IMR-90 (cell line): ENCODE results near the gene FOSL2.

Experiments
- CEBPB ChIP-seq: IDR thresholded peaks from 2 replicates; pipeline ENCODE4 v1.6.1; 2012; ENCODE audit warnings: low read depth, low read length, improper control_type of control experiment
- MAFK ChIP-seq: IDR thresholded peaks from 2 replicates; pipeline ENCODE4 v1.6.1; 2012; ENCODE audit warnings: low read depth, low read length, improper control_type of control experiment
- RAD21 ChIP-seq: IDR thresholded peaks from 2 replicates; pipeline ENCODE4 v1.6.1; 2012; ENCODE audit warnings: low read length, improper control_type of control experiment
- RCOR1 ChIP-seq: IDR thresholded peaks from 2 replicates; pipeline ENCODE4 v1.6.1; 2012; ENCODE audit warnings: mild to moderate bottlenecking, low read length, improper control_type of control experiment; ENCODE audit not compliant: insufficient replicate concordance
- RFX5 ChIP-seq: IDR thresholded peaks from 2 replicates; pipeline ENCODE4 v1.8.0; 2012; ENCODE audit warnings: low read depth, mild to moderate bottlenecking, low read length, moderate library complexity
- SMC3 ChIP-seq: fragments of 150-350 bp; IDR thresholded peaks from 2 replicates; pipeline ENCODE4 v1.6.1; 2016; ENCODE audit warnings: low read depth, mild to moderate bottlenecking, antibody characterized with exemption, low read length, moderate library complexity
- TF ChIP-seq, protein P1 (sequence below): conservative IDR thresholded peaks from 2 replicates; pipeline ENCODE4 v1.5.1; 2012; ENCODE audit warnings: mild to moderate bottlenecking, low read depth, low read length, improper control_type of control experiment

DNA sequence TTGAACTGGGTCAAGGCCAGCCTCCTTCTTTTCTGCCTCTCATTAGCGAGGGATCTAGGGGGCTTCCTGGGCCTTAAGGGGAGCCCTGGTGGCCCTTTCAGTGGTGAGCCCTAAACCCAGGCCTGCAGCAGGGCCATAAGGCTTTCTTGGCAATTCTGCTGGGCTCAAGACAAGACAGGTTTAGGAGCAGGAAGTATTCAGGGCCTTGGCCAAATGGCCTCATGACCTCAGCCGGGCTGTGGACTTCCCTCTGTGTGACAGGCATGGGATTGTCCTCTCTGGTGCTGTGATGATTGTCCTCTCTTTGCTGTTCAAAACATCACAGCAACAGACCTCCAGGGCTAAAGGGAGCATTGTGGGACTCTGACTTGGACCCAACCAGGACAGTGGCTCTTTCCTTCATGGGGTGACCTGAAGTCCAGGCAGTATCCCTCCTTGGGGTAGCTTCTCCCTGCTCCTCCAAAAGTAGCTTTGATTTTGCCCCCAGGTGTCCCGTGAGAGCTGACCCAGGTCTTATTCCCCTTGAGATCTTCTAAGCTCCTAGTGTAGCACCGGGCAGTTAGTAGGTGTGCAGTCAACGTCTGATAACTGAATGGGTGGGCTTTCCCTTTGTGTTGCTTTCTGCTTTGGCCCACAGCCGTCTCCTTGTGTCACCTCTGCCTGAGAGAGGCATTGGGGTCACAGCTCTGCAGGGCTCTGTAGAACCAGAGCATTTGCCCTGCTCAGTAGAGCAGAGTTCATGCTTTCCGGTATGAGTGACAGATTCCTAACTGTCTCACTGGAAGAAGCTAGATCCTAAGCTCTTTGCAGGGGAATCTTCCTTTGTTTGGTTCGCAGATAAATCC is 14.7 kb downstream of the FOSL2 start:
- TF ChIP-seq, protein P1, sequence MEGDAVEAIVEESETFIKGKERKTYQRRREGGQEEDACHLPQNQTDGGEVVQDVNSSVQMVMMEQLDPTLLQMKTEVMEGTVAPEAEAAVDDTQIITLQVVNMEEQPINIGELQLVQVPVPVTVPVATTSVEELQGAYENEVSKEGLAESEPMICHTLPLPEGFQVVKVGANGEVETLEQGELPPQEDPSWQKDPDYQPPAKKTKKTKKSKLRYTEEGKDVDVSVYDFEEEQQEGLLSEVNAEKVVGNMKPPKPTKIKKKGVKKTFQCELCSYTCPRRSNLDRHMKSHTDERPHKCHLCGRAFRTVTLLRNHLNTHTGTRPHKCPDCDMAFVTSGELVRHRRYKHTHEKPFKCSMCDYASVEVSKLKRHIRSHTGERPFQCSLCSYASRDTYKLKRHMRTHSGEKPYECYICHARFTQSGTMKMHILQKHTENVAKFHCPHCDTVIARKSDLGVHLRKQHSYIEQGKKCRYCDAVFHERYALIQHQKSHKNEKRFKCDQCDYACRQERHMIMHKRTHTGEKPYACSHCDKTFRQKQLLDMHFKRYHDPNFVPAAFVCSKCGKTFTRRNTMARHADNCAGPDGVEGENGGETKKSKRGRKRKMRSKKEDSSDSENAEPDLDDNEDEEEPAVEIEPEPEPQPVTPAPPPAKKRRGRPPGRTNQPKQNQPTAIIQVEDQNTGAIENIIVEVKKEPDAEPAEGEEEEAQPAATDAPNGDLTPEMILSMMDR = no peak
- no peak for TF ChIP-seq CEBPB
- no peak for TF ChIP-seq RFX5
- no peak for TF ChIP-seq SMC3
- TF ChIP-seq RCOR1 = no peak
- no peak for TF ChIP-seq MAFK
- no peak for TF ChIP-seq RAD21
